PFSK-1 (cell line): ENCODE measurements around the gene RBSN. TPM values are rescaled to one million over a fixed set of nuclear protein-coding genes. Genes with fewer than 3 reads are reported as not detected.
A peak's percentile ranks its signal among the peaks of the same experiment; 100 is the strongest.

Source experiments
- FOXP2 ChIP-seq: optimal IDR thresholded peaks from 2 replicates; pipeline ENCODE3; 2011; ENCODE audit warnings: borderline replicate concordance, control low read depth, inconsistent platforms; ENCODE audit not compliant: insufficient read depth; ENCODE audit errors: extremely low read length, extremely low read depth
- POLR2AphosphoS5 ChIP-seq: IDR thresholded peaks from 2 replicates; pipeline ENCODE4 v1.6.1; 2012; ENCODE audit warnings: low read depth, mild to moderate bottlenecking, control low read depth, low read length, moderate library complexity
- REST ChIP-seq, 2 experiments: IDR thresholded peaks; 2 replicates each; pipeline versions ENCODE4 v1.6.1 to v1.8.0; 2011 to 2012; ENCODE audit warnings: low read depth in 2 of 2, low read length in 2 of 2, control low read depth in 1 of 2, inconsistent platforms in 1 of 2, mild to moderate bottlenecking in 1 of 2, moderate library complexity in 1 of 2; ENCODE audit not compliant: insufficient read depth in 1 of 2
- SIN3A ChIP-seq: IDR thresholded peaks from 2 replicates; pipeline ENCODE4 v1.6.1; 2012; ENCODE audit warnings: mild to moderate bottlenecking, low read length, moderate library complexity, borderline replicate concordance; ENCODE audit not compliant: insufficient read depth
- TAF1 ChIP-seq: IDR thresholded peaks from 2 replicates; pipeline ENCODE4 v1.6.1; 2012; ENCODE audit warnings: low read length, control low read depth, borderline replicate concordance; ENCODE audit not compliant: insufficient read depth
- polyA plus RNA-seq: library from polyadenylated mRNA; unstranded; fragments of >200 nt; gene quantifications from one replicate; pipeline ENCODE4 v1.2.1, GENCODE V29; 2012; ENCODE audit warnings: low read depth, missing spikeins; ENCODE audit not compliant: insufficient read length

RBSN gene
- 11.6 TPM for polyA plus RNA-seq

GRCh38 chr3:15098503-15099363, at the start of gene RBSN:
TSS of gene RBSN (minus strand) at chr3:15099148. CDS start at chr3:15096120, 3,028 bp downstream.
- TF ChIP-seq SIN3A (no peak), FOXP2 (peak; percentile 85), REST (IDR thresholded peaks at IDR 0.05; ENCODE audit: insufficient read depth in 1 of 2, low read depth in 2 of 2, low read length in 2 of 2) (peak in 1 of 2 experiments; percentile 10; a peak in 1 of 4 replicates), TAF1 (peak; percentile 83; the same call in 1 of the 2 replicates), POLR2AphosphoS5 (peak; percentile 62; the same call in 1 of the 2 replicates)

GRCh38 chr3:15148614-15149013, 49.7 kb upstream of the RBSN start:
- TF ChIP-seq FOXP2: no peak
- no peak for TF ChIP-seq TAF1
- TF ChIP-seq REST (IDR thresholded peaks at IDR 0.05; ENCODE audit: insufficient read depth in 1 of 2, low read depth in 2 of 2, low read length in 2 of 2): no peak
- no peak for TF ChIP-seq POLR2AphosphoS5
- TF ChIP-seq SIN3A: no peak

- TF ChIP-seq TAF1 (no peak), FOXP2 (no peak), REST (IDR thresholded peaks at IDR 0.05; ENCODE audit: insufficient read depth in 1 of 2, low read depth in 2 of 2, low read length in 2 of 2) (no peak), SIN3A (no peak), POLR2AphosphoS5 (no peak)
Measured at GRCh38 chr3:15122398-15122797, 23.4 kb upstream of the RBSN start.

- TF ChIP-seq REST (IDR thresholded peaks at IDR 0.05; ENCODE audit: insufficient read depth in 1 of 2, low read depth in 2 of 2, low read length in 2 of 2) (no peak), SIN3A (no peak), POLR2AphosphoS5 (no peak)
Measured at GRCh38 chr3:15121936-15122335, 23.0 kb upstream of the RBSN start.
